Measurements from ENCODE around the gene HOXD10. TPM values are rescaled to one million over a fixed set of nuclear protein-coding genes. Genes with fewer than 3 reads are reported as not detected.

HOXD10 gene
- total and polyA plus RNA-seq, 5 experiments from 2014 or later, result not detected

GRCh38 chr2:176148751-176149421 lies 32.3 kb downstream of the HOXD10 start:
- peaks cover 56 to 96% (median 79%) of the 10 kb centered on the region in 5 donors for H3K27me3 Mint-ChIP-seq
- POLR2A ChIA-PET, result no interaction called here
- ATAC-seq, result no peak

GRCh38 chr2:176149481-176149938 lies 32.9 kb downstream of the HOXD10 start:
- ATAC-seq (no peak), DNase-seq (no peak)
- peak overlapping the region in 1 of 10 donors; percentile 36 for H3K4me3 Mint-ChIP-seq
- peaks cover 4 to 18% (median 11%) of the 10 kb centered on the region in 4 donors for H3K4me1 Mint-ChIP-seq
- no peaks in the 10 kb centered on the region for H3K36me3 Mint-ChIP-seq
- H3K9me3 Mint-ChIP-seq, result peaks cover 0 to 7% (median 0%) of the 10 kb centered on the region in 9 donors
- H3K27ac Mint-ChIP-seq, result no peak overlapping the region
- peaks cover 57 to 96% (median 82%) of the 10 kb centered on the region in 5 donors for H3K27me3 Mint-ChIP-seq
- POLR2A ChIA-PET, result no interaction called here

More at GRCh38 chr2:176148751-176149421, 32.3 kb downstream of the HOXD10 start:
- H3K27ac Mint-ChIP-seq, result no peak overlapping the region
- no peaks in the 10 kb centered on the region for H3K36me3 Mint-ChIP-seq
- H3K4me3 Mint-ChIP-seq, result no peak overlapping the region
- H3K4me1 Mint-ChIP-seq, result peaks cover 4 to 18% (median 11%) of the 10 kb centered on the region in 4 donors
- DNase-seq, result no peak
- H3K9me3 Mint-ChIP-seq, result peaks cover 0 to 7% (median 0%) of the 10 kb centered on the region in 9 donors

GRCh38 chr2:176149939-176150583 lies 33.5 kb downstream of the HOXD10 start:
- ATAC-seq (no peak), DNase-seq (no peak)
- Mint-ChIP-seq H3K4me1 (peaks cover 4 to 18% (median 11%) of the 10 kb centered on the region in 4 donors), H3K9me3 (peaks cover 0 to 7% (median 0%) of the 10 kb centered on the region in 9 donors), H3K27ac (peak overlapping the region in 1 of 10 donors; percentile 2), H3K4me3 (peak overlapping the region in 2 of 10 donors; percentile 29 to 36), H3K27me3 (peaks cover 55 to 96% (median 81%) of the 10 kb centered on the region in 5 donors), H3K36me3 (no peaks in the 10 kb centered on the region)
- POLR2A ChIA-PET, result no interaction called here

GRCh38 chr2:176150584-176151441 lies 34.2 kb downstream of the HOXD10 start:
- Mint-ChIP-seq H3K27ac (peak overlapping the region in 2 of 10 donors; percentile 2 to 76), H3K36me3 (no peaks in the 10 kb centered on the region), H3K9me3 (peaks cover 0 to 4% (median 0%) of the 10 kb centered on the region in 9 donors), H3K4me3 (peak overlapping the region in 2 of 10 donors; percentile 35 to 60), H3K27me3 (peaks cover 57 to 96% (median 81%) of the 10 kb centered on the region in 5 donors), H3K4me1 (peaks cover 4 to 18% (median 11%) of the 10 kb centered on the region in 4 donors)
- DNase-seq (no peak), ATAC-seq (no peak)
- POLR2A ChIA-PET, result no interaction called here

GRCh38 chr2:176151442-176152287 lies 35.1 kb downstream of the HOXD10 start, which contains the start of gene HOXD4:
TSS of gene HOXD4 (plus strand) at chr2:176151550. CDS start at chr2:176151634, 84 bp downstream.
- Mint-ChIP-seq H3K27me3 (peaks cover 53 to 96% (median 80%) of the 10 kb centered on the region in 5 donors), H3K36me3 (no peaks in the 10 kb centered on the region), H3K9me3 (peaks cover 0 to 4% (median 0%) of the 10 kb centered on the region in 9 donors), H3K4me3 (peak within 1 kb of the TSS in 3 of 10 donors; percentile 35 to 60 (median 54)), H3K4me1 (peaks cover 5 to 20% (median 11%) of the 10 kb centered on the region in 4 donors), H3K27ac (peak within 1 kb of the TSS in 2 of 10 donors; percentile 2 to 76)
- ATAC-seq (no peak), DNase-seq (no peak)
- POLR2A ChIA-PET, result no interaction called here

GRCh38 chr2:176152350-176153181 lies 36.0 kb downstream of the HOXD10 start:
- Mint-ChIP-seq H3K9me3 (peaks cover 0 to 4% (median 0%) of the 10 kb centered on the region in 9 donors), H3K36me3 (no peaks in the 10 kb centered on the region), H3K27ac (no peak overlapping the region), H3K4me3 (peak overlapping the region in 5 of 10 donors; percentile 4 to 54 (median 24)), H3K4me1 (peaks cover 8 to 22% (median 11%) of the 10 kb centered on the region in 4 donors), H3K27me3 (peaks cover 50 to 96% (median 76%) of the 10 kb centered on the region in 5 donors)
- POLR2A ChIA-PET, result no interaction called here
- ATAC-seq (no peak), DNase-seq (no peak)

- Mint-ChIP-seq H3K27ac (no peak overlapping the region), H3K4me1 (peaks cover 12 to 28% (median 16%) of the 10 kb centered on the region in 4 donors), H3K4me3 (no peak overlapping the region), H3K9me3 (no peaks in the 10 kb centered on the region), H3K27me3 (peaks cover 41 to 88% (median 70%) of the 10 kb centered on the region in 5 donors), H3K36me3 (peaks cover 0 to 5% (median 0%) of the 10 kb centered on the region in 3 donors)
- POLR2A ChIA-PET, result no interaction called here
- no peak for ATAC-seq
- DNase-seq, result no peak
Observed at GRCh38 chr2:176154576-176155252, 38.1 kb downstream of the HOXD10 start.

GRCh38 chr2:176155356-176156044 lies 38.9 kb downstream of the HOXD10 start:
- ATAC-seq (no peak), DNase-seq (no peak)
- H3K36me3 Mint-ChIP-seq, result peaks cover 0 to 5% (median 0%) of the 10 kb centered on the region in 3 donors
- H3K4me3 Mint-ChIP-seq, result no peak overlapping the region
- H3K27me3 Mint-ChIP-seq, result peaks cover 35 to 85% (median 68%) of the 10 kb centered on the region in 5 donors
- POLR2A ChIA-PET, result no interaction called here
- H3K4me1 Mint-ChIP-seq, result peaks cover 9 to 30% (median 14%) of the 10 kb centered on the region in 4 donors
- no peaks in the 10 kb centered on the region for H3K9me3 Mint-ChIP-seq
- no peak overlapping the region for H3K27ac Mint-ChIP-seq

- Mint-ChIP-seq H3K9me3 (peaks cover 0 to 2% (median 0%) of the 10 kb centered on the region in 9 donors), H3K27ac (no peak overlapping the region), H3K4me1 (peaks cover 12 to 35% (median 16%) of the 10 kb centered on the region in 4 donors), H3K4me3 (peak overlapping the region in 1 of 10 donors; percentile 13), H3K36me3 (peaks cover 0 to 5% (median 2%) of the 10 kb centered on the region in 3 donors), H3K27me3 (peaks cover 35 to 85% (median 69%) of the 10 kb centered on the region in 5 donors)
- ATAC-seq (no peak), DNase-seq (no peak)
- POLR2A ChIA-PET, result no interaction called here
Observed at GRCh38 chr2:176156301-176156806, 39.8 kb downstream of the HOXD10 start.
